Activated T-helper 17 cell treated with anti-CD3 and anti-CD28 coated beads, Interleukin-2, amount 50 U/mL, for 72 hours (primary cell): ENCODE data around the gene CDK5R2. TPM values are rescaled to one million over a fixed set of nuclear protein-coding genes. Genes with fewer than 3 reads are reported as not detected.
A peak's percentile ranks its signal among the peaks of the same experiment; 100 is the strongest.

ENCODE experiments used
- ATAC-seq: fragments of 150-1000 bp; cut with Tn5 transposase; replicated peaks from 2 replicates; pipeline ENCODE4 v1.10.0; 2021; ENCODE audit warnings: mild to moderate bottlenecking, moderate library complexity
- H3K27ac Mint-ChIP-seq: one replicate; pipeline ENCODE4 v1.8.0; 2022; ENCODE audit warnings: mixed read lengths
- H3K27me3 Mint-ChIP-seq: one replicate; pipeline ENCODE4 v1.8.0; 2022; ENCODE audit warnings: mixed read lengths
- H3K36me3 Mint-ChIP-seq: one replicate; pipeline ENCODE4 v1.8.0; 2022; ENCODE audit warnings: low read depth, mild to moderate bottlenecking, mixed read lengths
- H3K4me1 Mint-ChIP-seq: one replicate; pipeline ENCODE4 v1.8.0; 2022; ENCODE audit warnings: mixed read lengths
- H3K4me3 Mint-ChIP-seq: one replicate; pipeline ENCODE4 v1.8.0; 2022; ENCODE audit warnings: mild to moderate bottlenecking, mixed read lengths
- H3K9me3 Mint-ChIP-seq: one replicate; pipeline ENCODE4 v1.8.0; 2022; ENCODE audit warnings: mixed read lengths
- total RNA-seq, 2 donors: library from RNA; stranded (reverse); gene quantifications; one replicate each; pipeline ENCODE4 v1.2.3, GENCODE V29; 2022

The CDK5R2 gene
- total RNA-seq, 2 donors from 2014 or later = not detected

DNA sequence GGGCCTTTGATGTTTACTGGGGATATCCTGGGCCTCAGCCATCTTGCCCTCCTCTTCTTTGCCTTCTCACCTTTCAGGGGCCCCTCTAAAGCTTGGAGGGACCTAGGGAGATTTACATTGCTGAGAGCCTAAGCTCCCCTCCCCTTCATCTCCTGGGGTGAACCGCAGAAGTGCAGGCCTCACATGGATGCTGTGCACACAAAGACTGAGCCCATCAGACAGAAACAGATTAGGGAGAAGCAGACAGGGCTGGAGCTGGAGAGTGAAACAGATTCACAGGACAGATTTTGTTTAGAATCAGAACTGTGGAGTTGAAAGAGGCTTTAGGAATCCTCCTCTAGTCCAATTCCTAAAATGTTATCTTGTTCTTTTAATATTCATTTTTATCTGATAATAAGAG, 3.4 kb upstream of the CDK5R2 start:
- no peak for ATAC-seq
- H3K27ac Mint-ChIP-seq = no peak overlapping the region
- no peaks in the 10 kb centered on the region for H3K9me3 Mint-ChIP-seq
- H3K4me1 Mint-ChIP-seq = peaks cover 3% of the 10 kb centered on the region
- H3K36me3 Mint-ChIP-seq = peaks cover 5% of the 10 kb centered on the region
- peaks cover 54% of the 10 kb centered on the region for H3K27me3 Mint-ChIP-seq
- no peak overlapping the region for H3K4me3 Mint-ChIP-seq

- H3K27ac Mint-ChIP-seq = no peak overlapping the region
- no peak overlapping the region for H3K4me3 Mint-ChIP-seq
- peaks cover 7% of the 10 kb centered on the region for H3K4me1 Mint-ChIP-seq
- peaks cover 66% of the 10 kb centered on the region for H3K27me3 Mint-ChIP-seq
- peaks cover 10% of the 10 kb centered on the region for H3K36me3 Mint-ChIP-seq
- no peak for ATAC-seq
- H3K9me3 Mint-ChIP-seq = no peaks in the 10 kb centered on the region
These were observed 1.8 kb upstream of the CDK5R2 start for GRCh38 chr2:218957671-218958070.

DNA sequence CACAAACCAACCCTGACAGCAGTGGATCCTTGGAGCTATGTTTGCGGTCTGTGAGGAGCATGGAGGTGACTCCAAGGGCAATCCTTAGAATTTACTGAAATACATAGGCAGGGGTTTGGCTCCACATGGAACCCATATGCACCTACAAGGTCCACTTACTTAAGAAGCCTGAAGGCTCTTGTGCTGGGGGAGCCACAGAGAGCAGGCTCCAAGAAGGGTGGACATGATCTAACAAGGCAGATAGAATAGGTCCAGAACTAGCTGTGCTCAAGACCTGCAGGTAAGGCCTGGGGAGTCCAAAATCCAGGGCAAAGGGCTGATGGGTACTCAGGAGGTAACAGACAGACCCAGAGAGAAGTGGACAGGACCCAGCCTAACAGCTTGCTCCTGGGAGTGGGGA, 1.2 kb upstream of the CDK5R2 start:
- Mint-ChIP-seq H3K27ac (no peak overlapping the region), H3K36me3 (peaks cover 10% of the 10 kb centered on the region), H3K27me3 (peaks cover 62% of the 10 kb centered on the region), H3K9me3 (no peaks in the 10 kb centered on the region), H3K4me3 (peak overlapping the region; percentile 63), H3K4me1 (peaks cover 7% of the 10 kb centered on the region)
- ATAC-seq = no peak

DNA sequence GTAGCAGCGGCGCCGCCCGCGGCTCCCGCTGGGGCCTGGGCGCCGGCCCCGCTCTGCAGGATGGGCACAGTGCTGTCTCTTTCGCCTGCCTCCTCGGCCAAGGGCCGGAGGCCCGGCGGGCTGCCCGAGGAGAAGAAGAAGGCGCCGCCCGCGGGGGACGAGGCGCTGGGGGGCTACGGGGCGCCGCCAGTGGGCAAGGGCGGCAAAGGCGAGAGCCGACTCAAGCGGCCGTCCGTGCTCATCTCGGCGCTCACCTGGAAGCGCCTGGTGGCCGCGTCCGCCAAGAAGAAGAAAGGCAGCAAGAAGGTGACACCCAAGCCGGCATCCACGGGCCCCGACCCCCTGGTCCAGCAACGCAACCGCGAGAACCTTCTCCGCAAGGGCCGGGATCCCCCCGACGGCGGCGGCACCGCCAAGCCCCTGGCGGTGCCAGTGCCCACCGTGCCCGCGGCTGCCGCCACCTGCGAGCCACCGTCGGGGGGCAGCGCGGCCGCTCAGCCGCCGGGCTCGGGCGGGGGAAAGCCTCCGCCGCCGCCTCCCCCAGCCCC, 369 bp downstream of the CDK5R2 start:
- ATAC-seq = peak; percentile 1
- peaks cover 66% of the 10 kb centered on the region for H3K27me3 Mint-ChIP-seq
- peak overlapping the region; percentile 63 for H3K4me3 Mint-ChIP-seq
- peaks cover 7% of the 10 kb centered on the region for H3K4me1 Mint-ChIP-seq
- no peaks in the 10 kb centered on the region for H3K9me3 Mint-ChIP-seq
- H3K36me3 Mint-ChIP-seq = peaks cover 10% of the 10 kb centered on the region
- H3K27ac Mint-ChIP-seq = no peak overlapping the region

DNA sequence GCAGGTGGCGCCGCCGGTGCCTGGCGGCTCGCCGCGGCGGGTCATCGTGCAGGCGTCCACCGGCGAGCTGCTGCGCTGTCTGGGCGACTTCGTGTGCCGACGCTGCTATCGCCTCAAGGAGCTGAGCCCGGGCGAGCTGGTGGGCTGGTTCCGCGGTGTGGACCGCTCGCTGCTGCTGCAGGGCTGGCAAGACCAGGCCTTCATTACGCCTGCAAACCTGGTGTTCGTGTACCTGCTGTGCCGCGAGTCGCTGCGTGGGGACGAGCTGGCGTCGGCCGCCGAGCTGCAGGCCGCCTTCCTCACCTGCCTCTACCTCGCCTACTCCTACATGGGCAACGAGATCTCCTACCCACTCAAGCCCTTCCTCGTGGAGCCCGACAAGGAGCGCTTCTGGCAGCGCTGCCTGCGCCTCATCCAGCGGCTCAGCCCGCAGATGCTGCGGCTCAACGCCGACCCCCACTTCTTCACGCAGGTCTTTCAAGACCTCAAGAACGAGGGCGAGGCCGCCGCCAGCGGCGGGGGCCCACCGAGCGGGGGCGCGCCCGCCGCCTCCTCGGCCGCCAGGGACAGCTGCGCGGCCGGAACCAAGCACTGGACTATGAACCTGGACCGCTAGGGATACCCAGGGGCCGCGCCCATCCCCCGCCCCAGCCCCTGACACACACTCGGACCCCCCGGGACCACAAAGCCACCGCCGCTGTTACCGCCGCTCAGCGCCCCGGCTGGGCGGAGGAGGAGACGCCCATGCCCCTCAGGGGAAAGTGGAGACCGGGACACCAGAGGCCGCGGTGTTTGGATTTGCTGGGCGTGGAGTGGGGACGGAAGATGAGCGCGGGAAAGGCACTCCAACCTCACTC, 1.1 kb downstream of the CDK5R2 start:
- Mint-ChIP-seq H3K9me3 (no peaks in the 10 kb centered on the region), H3K36me3 (peaks cover 10% of the 10 kb centered on the region), H3K4me3 (peak overlapping the region; percentile 30), H3K27me3 (peaks cover 60% of the 10 kb centered on the region), H3K4me1 (peaks cover 7% of the 10 kb centered on the region), H3K27ac (no peak overlapping the region)
- ATAC-seq = no peak

DNA sequence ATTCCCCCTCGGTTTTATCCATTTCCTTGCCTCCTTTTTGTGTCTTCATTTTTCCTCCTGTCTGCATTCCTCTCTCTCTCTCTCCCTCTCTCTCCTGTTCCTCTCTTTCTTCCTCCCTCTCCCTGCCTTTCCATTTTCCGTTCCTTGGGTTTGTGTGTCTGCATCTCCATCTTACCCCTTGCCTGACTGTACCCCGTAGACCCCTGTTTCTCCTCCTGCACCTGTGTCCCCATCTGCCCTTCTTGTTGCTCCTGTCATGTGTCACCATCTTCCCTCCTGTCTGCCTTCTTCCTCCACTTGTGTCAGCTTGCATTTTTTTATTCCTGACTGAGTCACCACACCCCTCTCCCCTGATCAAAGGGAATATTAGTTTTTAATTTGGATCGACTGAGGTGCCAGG, 1.8 kb downstream of the CDK5R2 start:
- Mint-ChIP-seq H3K27ac (no peak overlapping the region), H3K9me3 (no peaks in the 10 kb centered on the region), H3K4me1 (peaks cover 7% of the 10 kb centered on the region), H3K36me3 (peaks cover 10% of the 10 kb centered on the region), H3K4me3 (peak overlapping the region; percentile 30), H3K27me3 (peaks cover 63% of the 10 kb centered on the region)
- no peak for ATAC-seq

DNA sequence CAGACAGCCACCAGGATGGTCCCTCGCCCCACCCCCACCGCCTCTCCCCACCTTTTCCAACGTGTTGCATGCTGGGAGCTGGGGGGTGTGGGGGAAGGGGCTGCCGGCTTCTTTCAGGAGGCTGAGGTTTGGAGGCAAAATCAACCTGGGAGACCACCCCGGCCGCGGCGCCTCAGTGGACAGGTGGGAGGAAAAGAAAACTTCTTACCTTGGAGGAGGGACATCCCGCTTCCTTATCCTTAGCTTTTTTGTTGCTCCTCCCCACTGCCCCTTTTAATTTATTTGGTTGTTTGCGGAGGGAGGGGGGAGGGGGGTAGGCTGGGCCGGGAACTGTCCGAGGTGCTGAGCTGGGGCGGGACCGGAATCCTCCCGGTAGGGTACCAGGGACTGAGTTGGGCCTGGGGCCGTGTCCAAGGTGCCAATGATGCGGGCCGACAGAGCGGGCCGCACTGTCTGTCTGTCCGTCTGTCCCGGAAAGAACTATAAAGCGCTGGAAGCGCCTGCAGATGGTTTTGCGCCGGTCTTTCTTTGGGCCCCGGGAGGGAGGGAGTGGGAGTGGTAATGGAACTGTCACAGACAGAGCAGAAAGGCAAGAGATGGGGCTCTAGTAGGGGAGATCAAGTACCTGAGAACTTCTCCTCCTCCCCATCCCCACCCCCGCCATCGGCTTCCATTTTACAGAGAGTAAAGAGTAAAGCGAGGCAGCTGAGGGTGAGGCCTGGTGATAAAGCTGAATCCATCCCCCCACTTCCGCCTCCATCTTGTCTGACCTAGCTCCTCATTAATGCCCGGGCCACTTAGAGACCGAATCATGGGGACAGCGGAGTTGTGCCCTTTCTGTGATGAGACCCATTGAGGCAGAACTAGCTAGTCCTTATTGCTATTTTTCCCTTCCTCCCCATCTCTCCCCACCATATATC, 2.4 kb downstream of the CDK5R2 start:
- H3K27ac Mint-ChIP-seq = no peak overlapping the region
- no peaks in the 10 kb centered on the region for H3K9me3 Mint-ChIP-seq
- peaks cover 61% of the 10 kb centered on the region for H3K27me3 Mint-ChIP-seq

DNA sequence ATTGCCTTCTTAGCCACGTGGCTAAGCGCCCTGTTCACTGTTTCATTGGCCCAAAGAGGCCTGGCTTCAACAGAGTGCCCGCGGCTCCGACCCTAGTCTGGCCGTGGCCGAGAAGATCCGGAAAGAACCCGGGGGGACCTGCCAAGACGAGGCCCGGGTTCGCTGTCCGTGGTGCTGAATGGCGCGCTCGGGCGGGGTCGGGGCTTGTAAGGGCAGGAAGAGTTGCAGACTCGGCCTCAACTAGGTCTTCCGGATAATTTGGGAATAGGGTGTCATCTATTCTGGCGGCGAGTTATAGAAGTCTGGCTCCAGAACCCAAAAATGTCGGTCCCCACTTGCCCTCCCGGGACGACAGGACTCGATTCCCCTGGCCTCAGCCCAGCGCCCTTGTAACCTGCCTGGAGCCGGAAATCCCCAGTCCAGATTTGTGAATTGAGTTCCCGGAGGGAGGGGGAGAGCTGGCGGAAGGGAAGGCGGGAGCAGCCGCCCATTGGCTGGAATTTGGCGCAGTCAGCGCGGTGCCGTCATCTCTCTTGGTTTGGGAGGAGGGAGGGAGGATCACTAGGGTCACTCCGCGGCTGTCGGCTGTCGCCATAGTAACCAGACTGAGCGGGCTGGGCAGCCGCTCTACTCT, 3.5 kb downstream of the CDK5R2 start:
- Mint-ChIP-seq H3K9me3 (no peaks in the 10 kb centered on the region), H3K27me3 (peaks cover 55% of the 10 kb centered on the region), H3K4me1 (peaks cover 7% of the 10 kb centered on the region), H3K4me3 (no peak overlapping the region), H3K36me3 (peaks cover 10% of the 10 kb centered on the region), H3K27ac (no peak overlapping the region)
- no peak for ATAC-seq

More for the DNA sequence above, 2.4 kb downstream of the CDK5R2 start:
- peak overlapping the region; percentile 30 for H3K4me3 Mint-ChIP-seq
- no peak for ATAC-seq
- H3K4me1 Mint-ChIP-seq = peaks cover 7% of the 10 kb centered on the region
- peaks cover 10% of the 10 kb centered on the region for H3K36me3 Mint-ChIP-seq

GRCh38 chr2:218963601-218964000, 4.1 kb downstream of the CDK5R2 start:
- no peak overlapping the region for H3K27ac Mint-ChIP-seq
- H3K4me3 Mint-ChIP-seq = no peak overlapping the region
- peaks cover 10% of the 10 kb centered on the region for H3K36me3 Mint-ChIP-seq
- H3K9me3 Mint-ChIP-seq = no peaks in the 10 kb centered on the region
- H3K27me3 Mint-ChIP-seq = peaks cover 52% of the 10 kb centered on the region
- no peak for ATAC-seq
- peaks cover 7% of the 10 kb centered on the region for H3K4me1 Mint-ChIP-seq

- Mint-ChIP-seq H3K9me3 (no peaks in the 10 kb centered on the region), H3K36me3 (peaks cover 5% of the 10 kb centered on the region), H3K27ac (no peak overlapping the region), H3K27me3 (peaks cover 50% of the 10 kb centered on the region), H3K4me3 (no peak overlapping the region), H3K4me1 (peaks cover 7% of the 10 kb centered on the region)
- no peak for ATAC-seq
These were observed 4.7 kb downstream of the CDK5R2 start for GRCh38 chr2:218964041-218964771.

GRCh38 chr2:218970894-218971293, 11.4 kb downstream of the CDK5R2 start:
- Mint-ChIP-seq H3K36me3 (no peaks in the 10 kb centered on the region), H3K4me3 (no peak overlapping the region), H3K4me1 (no peaks in the 10 kb centered on the region), H3K9me3 (no peaks in the 10 kb centered on the region), H3K27me3 (peaks cover 59% of the 10 kb centered on the region), H3K27ac (no peak overlapping the region)
- ATAC-seq = no peak

GRCh38 chr2:218975060-218975777, 15.8 kb downstream of the CDK5R2 start:
- peaks cover 61% of the 10 kb centered on the region for H3K27me3 Mint-ChIP-seq
- no peaks in the 10 kb centered on the region for H3K4me1 Mint-ChIP-seq
- no peak for ATAC-seq

More at GRCh38 chr2:218975060-218975777, 15.8 kb downstream of the CDK5R2 start:
- no peaks in the 10 kb centered on the region for H3K36me3 Mint-ChIP-seq
- no peaks in the 10 kb centered on the region for H3K9me3 Mint-ChIP-seq
- no peak overlapping the region for H3K4me3 Mint-ChIP-seq
- no peak overlapping the region for H3K27ac Mint-ChIP-seq
